RWPE1 (cell line): ENCODE data around the gene P2RX1.
A peak's percentile ranks its signal among the peaks of the same experiment; 100 is the strongest.

Experiments used
- CTCF ChIA-PET: fragments of 350-600 bp; sonication (Branson Sonifier 250); formaldehyde crosslinking; extraction: SDS; loops from one replicate; lab custom pipeline; 2021; lab: Yijun Ruan, JAX
- POLR2A ChIA-PET: fragments of 400-600 bp; formaldehyde crosslinking; extraction: SDS; loops from one replicate; lab custom pipeline; 2020; ENCODE audit warnings: antibody characterized with exemption; ENCODE audit not compliant: low non-redundant PET; lab: Yijun Ruan, JAX
- DNase-seq: peaks from one replicate; pipeline ENCODE4 v3.0.0; 2012; ENCODE audit warnings: low spot score
- H3K27ac ChIP-seq: fragments of 450-650 bp; 2 replicates; pipeline ENCODE4 v1.5.1; 2017
- CTCF ChIP-seq: fragments of 450-650 bp; conservative IDR thresholded peaks from 2 replicates; pipeline ENCODE4 v1.5.1; 2017; ENCODE audit warnings: low read depth, mild to moderate bottlenecking

Gene P2RX1

GRCh38 chr17:3875317-3875716, 40.9 kb downstream of the P2RX1 start:
- no peak overlapping the region for H3K27ac ChIP-seq
- ChIA-PET CTCF (no interaction called here), POLR2A (no interaction called here)
- TF ChIP-seq CTCF: no peak
- no peak for DNase-seq

GRCh38 chr17:3873862-3874261, 42.4 kb downstream of the P2RX1 start:
- H3K27ac ChIP-seq: no peak overlapping the region
- POLR2A ChIA-PET: no interaction called here
- no peak for DNase-seq
- no peak for TF ChIP-seq CTCF
- CTCF ChIA-PET: no interaction called here

DNA sequence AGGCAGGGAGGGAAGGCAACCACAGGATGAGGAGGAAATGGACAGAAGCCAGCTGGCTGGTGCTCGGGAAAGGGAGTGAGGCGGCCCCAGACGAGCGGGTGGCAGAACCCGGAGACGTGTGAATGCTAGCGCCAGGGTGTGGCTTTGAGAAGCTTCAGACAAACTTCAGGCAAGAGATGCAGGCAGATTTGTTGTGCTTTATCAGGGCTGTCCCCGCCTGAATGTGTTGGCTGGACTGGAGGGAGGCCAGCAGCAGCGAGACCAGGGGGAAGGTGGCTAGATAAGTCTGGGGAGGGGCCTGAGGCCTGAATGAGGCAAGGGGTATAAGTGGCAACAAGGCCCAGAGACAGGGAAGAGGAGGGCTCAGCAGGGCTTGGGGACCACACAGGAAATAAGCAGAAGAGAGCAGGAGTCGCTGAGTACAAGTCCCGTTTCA, 45.4 kb downstream of the P2RX1 start:
- peak overlapping the region; percentile 67 for H3K27ac ChIP-seq
- POLR2A ChIA-PET: no interaction called here
- TF ChIP-seq CTCF: no peak
- DNase-seq: no peak
- CTCF ChIA-PET: no interaction called here

DNA sequence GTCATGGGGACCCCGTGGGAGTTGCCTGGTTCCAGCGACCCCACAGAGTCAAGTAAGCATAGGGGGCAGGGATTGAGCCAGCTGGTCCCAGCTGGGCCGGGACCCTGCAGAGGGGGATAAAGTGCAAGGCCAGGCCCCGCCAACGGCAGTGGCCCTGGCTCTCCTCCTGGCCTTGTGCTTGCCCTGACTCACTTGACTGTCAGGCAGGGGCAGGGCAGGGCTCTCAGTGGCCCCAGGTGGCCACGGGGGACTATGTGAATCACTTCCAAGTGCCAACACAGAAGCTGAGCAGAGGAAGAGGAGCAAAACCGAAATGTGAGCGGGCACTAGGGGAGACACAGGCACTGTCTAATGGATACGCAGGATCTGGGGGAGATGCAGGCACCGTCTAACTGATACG, 48.7 kb downstream of the P2RX1 start:
- H3K27ac ChIP-seq: no peak overlapping the region
- ChIA-PET POLR2A (no interaction called here), CTCF (no interaction called here)
- no peak for DNase-seq
- TF ChIP-seq CTCF: no peak

GRCh38 chr17:3867106-3867505, 49.2 kb downstream of the P2RX1 start:
- H3K27ac ChIP-seq: no peak overlapping the region
- no peak for TF ChIP-seq CTCF
- ChIA-PET POLR2A (no interaction called here), CTCF (interaction anchor here (0.6 to 0.7 kb wide), 2 partner anchors 206 to 819 kb away, joined by 3 read pairs; no protein-coding TSS in a partner anchor)
- DNase-seq: no peak

DNA sequence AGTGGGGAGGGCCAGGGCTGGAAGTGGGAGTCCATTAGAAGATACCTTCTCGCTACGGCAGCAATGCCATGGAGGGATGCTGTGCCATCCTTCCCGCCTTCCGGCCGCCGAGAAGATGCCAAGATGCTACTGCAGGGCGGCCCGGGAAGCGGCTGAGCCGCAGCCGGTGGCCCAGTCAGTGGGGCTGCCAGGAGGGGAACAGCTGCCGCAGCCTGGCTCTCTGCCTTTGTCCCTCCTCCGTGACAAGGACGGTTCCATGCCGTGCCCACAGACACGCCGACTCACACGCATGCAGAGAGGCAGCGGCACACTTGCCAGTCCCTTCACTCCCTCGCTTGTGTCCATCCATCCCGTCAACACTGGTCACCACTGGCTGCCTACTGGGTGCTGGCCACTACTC, 50.0 kb downstream of the P2RX1 start:
- no peak overlapping the region for H3K27ac ChIP-seq
- TF ChIP-seq CTCF: no peak
- POLR2A ChIA-PET: no interaction called here
- CTCF ChIA-PET: interaction anchor here (0.6 kb wide), 1 partner anchor 207 kb away, joined by 3 read pairs; no protein-coding TSS in a partner anchor
- DNase-seq: no peak
